ENCODE data around the gene AGO1.

- TF ChIP-seq POLR2AphosphoS5 (IDR thresholded peaks at IDR 0.05; ENCODE audit: low read depth, low read length), result no peak
- no peak for TF ChIP-seq POLR2A (IDR thresholded peaks at IDR 0.05; ENCODE audit: low read depth, low read length)
- TF ChIP-seq POU2F2 (IDR thresholded peaks at IDR 0.05; ENCODE audit: low read depth, low read length), result no peak
- no peak for TF ChIP-seq TAF1 (IDR thresholded peaks at IDR 0.05; ENCODE audit: low read depth, low read length)
Measured at GRCh38 chr1:35856964-35857363, 26.0 kb upstream of the AGO1 start.
